Fibroblast of skin of right quadriceps (primary cell): ENCODE measurements around the gene PAFAH2.
"Not testable (repeated sequence)": the region's sequence is repeated elsewhere in the genome, so short reads cannot be mapped to it uniquely, and the experiment has no call there.

ENCODE experiments used
- DNase-seq: peaks from one replicate; pipeline ENCODE4 v3.0.0-alpha.2; 2013

Gene PAFAH2

GRCh38 chr1:26009796-26010447 is 12.1 kb upstream of the PAFAH2 start:
- DNase-seq: no peak

GRCh38 chr1:26006710-26007109 is 8.8 kb upstream of the PAFAH2 start:
- DNase-seq: no peak

GRCh38 chr1:26005434-26006105 is 7.7 kb upstream of the PAFAH2 start:
- no peak for DNase-seq

- no peak for DNase-seq
These were observed 5.9 kb upstream of the PAFAH2 start for GRCh38 chr1:26003756-26004155.

- no peak for DNase-seq
These were observed 5.4 kb upstream of the PAFAH2 start for GRCh38 chr1:26003262-26003661.

GRCh38 chr1:25999041-25999800 is 1.4 kb upstream of the PAFAH2 start:
- DNase-seq: no peak

- peak; percentile 45 for DNase-seq
These were observed 666 bp downstream of the PAFAH2 start for GRCh38 chr1:25996966-25997827.

GRCh38 chr1:25994402-25995150 is 3.3 kb downstream of the PAFAH2 start:
- no peak for DNase-seq

GRCh38 chr1:25993197-25993951 is 4.5 kb downstream of the PAFAH2 start:
- no peak for DNase-seq

- DNase-seq: no peak
These were observed 5.1 kb downstream of the PAFAH2 start for GRCh38 chr1:25992689-25993171.

- peak; percentile 56 for DNase-seq
These were observed 5.8 kb downstream of the PAFAH2 start for GRCh38 chr1:25991937-25992688.

- DNase-seq: no peak
These were observed 7.0 kb downstream of the PAFAH2 start for GRCh38 chr1:25990702-25991395.

GRCh38 chr1:25990251-25990650 is 7.6 kb downstream of the PAFAH2 start:
- no peak for DNase-seq

- DNase-seq: no peak
These were observed 8.2 kb downstream of the PAFAH2 start for GRCh38 chr1:25989440-25990234.

- DNase-seq: no peak
These were observed 9.9 kb downstream of the PAFAH2 start for GRCh38 chr1:25987951-25988350.

GRCh38 chr1:25986773-25987172 is 11.1 kb downstream of the PAFAH2 start:
- not testable (repeated sequence) for DNase-seq

- no peak for DNase-seq
These were observed 12.2 kb downstream of the PAFAH2 start for GRCh38 chr1:25985670-25986069.

GRCh38 chr1:25985171-25985570 is 12.7 kb downstream of the PAFAH2 start:
- no peak for DNase-seq

GRCh38 chr1:25979210-25979609 is 18.7 kb downstream of the PAFAH2 start:
- DNase-seq: no peak
